ENCODE data around the gene PPDPF. TPM values are rescaled to one million over a fixed set of nuclear protein-coding genes. Genes with fewer than 3 reads are reported as not detected.
"Not testable (repeated sequence)": the region's sequence is repeated elsewhere in the genome, so short reads cannot be mapped to it uniquely, and the experiment has no call there.

The PPDPF gene
- polyA plus RNA-seq, 1 donor (not counting 4 experiments of a cell fraction or from before 2014, with no cell fraction given): 8.8 TPM

- dilution Hi-C loops (cut with MboI; ENCODE audit: extremely low pct_ligation_motif_present, low sequenced_read_pairs): no loop called here
- no peaks in the 10 kb centered on the region for H3K9me1 ChIP-seq (ENCODE audit: control insufficient read depth, extremely low read depth, insufficient read depth, low read length)
- DNase-seq (ENCODE audit: low read depth, low spot score): no peak
- no peak overlapping the region for H3K27ac ChIP-seq (ENCODE audit: control insufficient read depth, insufficient read depth, low read length)
- no peak for FAIRE-seq
- peaks cover 2% of the 10 kb centered on the region for H4K20me1 ChIP-seq (ENCODE audit: control insufficient read depth, extremely low read depth, insufficient read depth, low read length)
- no peaks in the 10 kb centered on the region for H3K9me3 ChIP-seq (ENCODE audit: control insufficient read depth, low read depth, low read length)
- H2AFZ ChIP-seq (ENCODE audit: control insufficient read depth, low read length): no peak overlapping the region
- H3K79me2 ChIP-seq (ENCODE audit: control insufficient read depth, insufficient read depth, low read length): no peaks in the 10 kb centered on the region
- H3K36me3 ChIP-seq (ENCODE audit: control insufficient read depth in 2 of 2, extremely low read depth in 1 of 2, insufficient read depth in 2 of 2, low read length in 2 of 2): no peaks in the 10 kb centered on the region
- no peak overlapping the region for H3K4me2 ChIP-seq (ENCODE audit: control insufficient read depth, extremely low read depth, insufficient read depth, low read depth, low read length)
- no peak overlapping the region for H3K4me3 ChIP-seq (ENCODE audit: control insufficient read depth in 2 of 3, extremely low read depth in 1 of 3, insufficient read depth in 2 of 3, low read depth in 1 of 3, low read length in 3 of 3)
- no peaks in the 10 kb centered on the region for H3K4me1 ChIP-seq (ENCODE audit: control insufficient read depth, extremely low read depth, insufficient read depth, low read length)
- no peak overlapping the region for H3K9ac ChIP-seq (ENCODE audit: control insufficient read depth, extremely low read depth, insufficient read depth, low read length)
- H3K27me3 ChIP-seq (ENCODE audit: control insufficient read depth, extremely low read depth, insufficient read depth, low read length): peaks cover 25% of the 10 kb centered on the region
- TF ChIP-seq EZH2 (IDR thresholded peaks at IDR 0.05; ENCODE audit: low read length) (no peak), CTCF (optimal IDR thresholded peaks at IDR 0.05 in 1 of 3, IDR thresholded peaks at IDR 0.05 in 1 of 3, conservative IDR thresholded peaks at IDR 0.05 in 1 of 3; ENCODE audit: extremely low read depth in 1 of 3, insufficient read depth in 2 of 3, low read length in 3 of 3) (no peak)
Measured at GRCh38 chr20:63509088-63509564, 11.4 kb upstream of the PPDPF start.

- no peak overlapping the region for H3K27ac ChIP-seq (ENCODE audit: control insufficient read depth, insufficient read depth, low read length)
- H3K9me3 ChIP-seq (ENCODE audit: control insufficient read depth, low read depth, low read length): no peaks in the 10 kb centered on the region
- TF ChIP-seq EZH2 (IDR thresholded peaks at IDR 0.05; ENCODE audit: low read length): no peak
- TF ChIP-seq CTCF (optimal IDR thresholded peaks at IDR 0.05 in 1 of 3, IDR thresholded peaks at IDR 0.05 in 1 of 3, conservative IDR thresholded peaks at IDR 0.05 in 1 of 3; ENCODE audit: extremely low read depth in 1 of 3, insufficient read depth in 2 of 3, low read length in 3 of 3): no peak
- DNase-seq (ENCODE audit: low read depth, low spot score) (no peak), FAIRE-seq (no peak)
- H3K36me3 ChIP-seq (ENCODE audit: control insufficient read depth in 2 of 2, extremely low read depth in 1 of 2, insufficient read depth in 2 of 2, low read length in 2 of 2): no peaks in the 10 kb centered on the region
- no peak overlapping the region for H3K4me2 ChIP-seq (ENCODE audit: control insufficient read depth, extremely low read depth, insufficient read depth, low read depth, low read length)
- peaks cover 2% of the 10 kb centered on the region for H4K20me1 ChIP-seq (ENCODE audit: control insufficient read depth, extremely low read depth, insufficient read depth, low read length)
- no peak overlapping the region for H2AFZ ChIP-seq (ENCODE audit: control insufficient read depth, low read length)
- no peak overlapping the region for H3K4me3 ChIP-seq (ENCODE audit: control insufficient read depth in 2 of 3, extremely low read depth in 1 of 3, insufficient read depth in 2 of 3, low read depth in 1 of 3, low read length in 3 of 3)
- H3K9me1 ChIP-seq (ENCODE audit: control insufficient read depth, extremely low read depth, insufficient read depth, low read length): no peaks in the 10 kb centered on the region
- no peaks in the 10 kb centered on the region for H3K4me1 ChIP-seq (ENCODE audit: control insufficient read depth, extremely low read depth, insufficient read depth, low read length)
- no peak overlapping the region for H3K9ac ChIP-seq (ENCODE audit: control insufficient read depth, extremely low read depth, insufficient read depth, low read length)
- no peaks in the 10 kb centered on the region for H3K79me2 ChIP-seq (ENCODE audit: control insufficient read depth, insufficient read depth, low read length)
- dilution Hi-C loops (cut with MboI; ENCODE audit: extremely low pct_ligation_motif_present, low sequenced_read_pairs): no loop called here
- peaks cover 7% of the 10 kb centered on the region for H3K27me3 ChIP-seq (ENCODE audit: control insufficient read depth, extremely low read depth, insufficient read depth, low read length)
Measured at GRCh38 chr20:63513207-63513606, 7.4 kb upstream of the PPDPF start.

- DNase-seq (ENCODE audit: low read depth, low spot score); H3K27ac ChIP-seq (ENCODE audit: control insufficient read depth, insufficient read depth, low read length); H3K4me2 ChIP-seq (ENCODE audit: control insufficient read depth, extremely low read depth, insufficient read depth, low read depth, low read length); H3K9ac ChIP-seq (ENCODE audit: control insufficient read depth, extremely low read depth, insufficient read depth, low read length); H2AFZ ChIP-seq (ENCODE audit: control insufficient read depth, low read length); FAIRE-seq; H3K9me1 ChIP-seq (ENCODE audit: control insufficient read depth, extremely low read depth, insufficient read depth, low read length); H4K20me1 ChIP-seq (ENCODE audit: control insufficient read depth, extremely low read depth, insufficient read depth, low read length); H3K36me3 ChIP-seq (ENCODE audit: control insufficient read depth in 2 of 2, extremely low read depth in 1 of 2, insufficient read depth in 2 of 2, low read length in 2 of 2); H3K79me2 ChIP-seq (ENCODE audit: control insufficient read depth, insufficient read depth, low read length); H3K4me3 ChIP-seq (ENCODE audit: control insufficient read depth in 2 of 3, extremely low read depth in 1 of 3, insufficient read depth in 2 of 3, low read depth in 1 of 3, low read length in 3 of 3); H3K27me3 ChIP-seq (ENCODE audit: control insufficient read depth, extremely low read depth, insufficient read depth, low read length); dilution Hi-C loops (cut with MboI; ENCODE audit: extremely low pct_ligation_motif_present, low sequenced_read_pairs); H3K4me1 ChIP-seq (ENCODE audit: control insufficient read depth, extremely low read depth, insufficient read depth, low read length); H3K9me3 ChIP-seq (ENCODE audit: control insufficient read depth, low read depth, low read length): not testable (repeated sequence)
Measured at GRCh38 chr20:63514520-63514919, 6.0 kb upstream of the PPDPF start.
